GOT3 (cell line): ENCODE measurements around the gene PLCB3.

Source experiments
- DNase-seq: peaks from one replicate; lab custom pipeline; 2025; ENCODE audit warnings: mixed read lengths; lab: John Stamatoyannopoulos, UW

The PLCB3 gene

GRCh38 chr11:64250415-64251015 is 815 bp upstream of the PLCB3 start:
- no peak for DNase-seq

GRCh38 chr11:64251753-64252002 is 348 bp downstream of the PLCB3 start:
- DNase-seq, result no peak

- no peak for DNase-seq
Observed at GRCh38 chr11:64252003-64252872, 908 bp downstream of the PLCB3 start.

- DNase-seq, result no peak
Observed at GRCh38 chr11:64253043-64253442, 1.7 kb downstream of the PLCB3 start.

- DNase-seq, result no peak
Observed at GRCh38 chr11:64253481-64253880, 2.2 kb downstream of the PLCB3 start.

- DNase-seq, result no peak
Observed at GRCh38 chr11:64254326-64254725, 3.0 kb downstream of the PLCB3 start.

GRCh38 chr11:64255135-64256128 is 4.1 kb downstream of the PLCB3 start:
- DNase-seq, result no peak

GRCh38 chr11:64256300-64256699 is 5.0 kb downstream of the PLCB3 start:
- DNase-seq, result no peak

GRCh38 chr11:64258356-64258755 is 7.0 kb downstream of the PLCB3 start:
- DNase-seq, result no peak

GRCh38 chr11:64258946-64259532 is 7.7 kb downstream of the PLCB3 start:
- DNase-seq, result no peak

GRCh38 chr11:64259533-64260067 is 8.3 kb downstream of the PLCB3 start:
- DNase-seq, result no peak

GRCh38 chr11:64260147-64260708 is 8.9 kb downstream of the PLCB3 start:
- DNase-seq, result no peak

- DNase-seq, result no peak
Observed at GRCh38 chr11:64261556-64262080, 10.3 kb downstream of the PLCB3 start.

GRCh38 chr11:64262271-64263002 is 11.1 kb downstream of the PLCB3 start:
- DNase-seq, result no peak

- DNase-seq, result no peak
Observed at GRCh38 chr11:64263021-64263946, 12.0 kb downstream of the PLCB3 start.

- DNase-seq, result no peak
Observed at GRCh38 chr11:64263947-64264317, 12.6 kb downstream of the PLCB3 start.

GRCh38 chr11:64264371-64264852 is 13.1 kb downstream of the PLCB3 start:
- no peak for DNase-seq

- no peak for DNase-seq
Observed at GRCh38 chr11:64265176-64266160, 14.1 kb downstream of the PLCB3 start.
